ENCODE data around the gene ITGAX.

DNA sequence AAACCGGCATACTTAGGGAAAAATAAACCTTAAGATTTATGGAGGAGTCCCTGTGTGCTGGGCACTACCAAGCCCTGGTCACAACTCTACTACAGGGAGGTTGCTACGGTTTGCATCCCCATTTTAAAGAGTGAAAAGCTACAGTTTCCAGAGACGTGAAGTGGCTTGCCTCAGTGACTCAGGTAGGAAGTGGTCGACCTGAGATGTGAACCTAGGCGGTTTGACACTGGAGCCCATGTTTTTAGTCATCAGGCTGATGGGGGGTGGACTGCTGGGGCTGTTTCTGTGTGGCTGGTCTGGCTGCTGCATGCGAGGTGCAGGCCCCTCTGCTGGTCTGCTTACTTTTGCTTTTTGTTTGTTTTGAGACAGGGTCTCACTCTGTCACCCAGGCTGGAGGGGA, 66.6 kb downstream of the ITGAX start:
- TF ChIP-seq, protein P1, sequence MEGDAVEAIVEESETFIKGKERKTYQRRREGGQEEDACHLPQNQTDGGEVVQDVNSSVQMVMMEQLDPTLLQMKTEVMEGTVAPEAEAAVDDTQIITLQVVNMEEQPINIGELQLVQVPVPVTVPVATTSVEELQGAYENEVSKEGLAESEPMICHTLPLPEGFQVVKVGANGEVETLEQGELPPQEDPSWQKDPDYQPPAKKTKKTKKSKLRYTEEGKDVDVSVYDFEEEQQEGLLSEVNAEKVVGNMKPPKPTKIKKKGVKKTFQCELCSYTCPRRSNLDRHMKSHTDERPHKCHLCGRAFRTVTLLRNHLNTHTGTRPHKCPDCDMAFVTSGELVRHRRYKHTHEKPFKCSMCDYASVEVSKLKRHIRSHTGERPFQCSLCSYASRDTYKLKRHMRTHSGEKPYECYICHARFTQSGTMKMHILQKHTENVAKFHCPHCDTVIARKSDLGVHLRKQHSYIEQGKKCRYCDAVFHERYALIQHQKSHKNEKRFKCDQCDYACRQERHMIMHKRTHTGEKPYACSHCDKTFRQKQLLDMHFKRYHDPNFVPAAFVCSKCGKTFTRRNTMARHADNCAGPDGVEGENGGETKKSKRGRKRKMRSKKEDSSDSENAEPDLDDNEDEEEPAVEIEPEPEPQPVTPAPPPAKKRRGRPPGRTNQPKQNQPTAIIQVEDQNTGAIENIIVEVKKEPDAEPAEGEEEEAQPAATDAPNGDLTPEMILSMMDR (IDR thresholded peaks at IDR 0.05), result no peak
- TF ChIP-seq POLR2A (IDR thresholded peaks at IDR 0.05) (no peak), POLR2AphosphoS5 (IDR thresholded peaks at IDR 0.05) (no peak)

Data from sigmoid colon (tissue), 4 donors.